Stimulated activated CD8-positive, alpha-beta memory T cell treated with anti-CD3 and anti-CD28 coated beads, Interleukin-7, amount 100 ng/mL, for 4 hours (primary cell): ENCODE measurements around the gene LMO1.

Experiments used
- DNase-seq, 2 donors: peaks; one replicate each; pipeline ENCODE4 v3.0.0-alpha.2; 2020; ENCODE audit warnings: low read depth in 2 of 2

The LMO1 gene

GRCh38 chr11:8263109-8263768, 439 bp downstream of the LMO1 start:
- DNase-seq, result no peak

GRCh38 chr11:8262552-8263108, 1.0 kb downstream of the LMO1 start:
- no peak for DNase-seq

DNA sequence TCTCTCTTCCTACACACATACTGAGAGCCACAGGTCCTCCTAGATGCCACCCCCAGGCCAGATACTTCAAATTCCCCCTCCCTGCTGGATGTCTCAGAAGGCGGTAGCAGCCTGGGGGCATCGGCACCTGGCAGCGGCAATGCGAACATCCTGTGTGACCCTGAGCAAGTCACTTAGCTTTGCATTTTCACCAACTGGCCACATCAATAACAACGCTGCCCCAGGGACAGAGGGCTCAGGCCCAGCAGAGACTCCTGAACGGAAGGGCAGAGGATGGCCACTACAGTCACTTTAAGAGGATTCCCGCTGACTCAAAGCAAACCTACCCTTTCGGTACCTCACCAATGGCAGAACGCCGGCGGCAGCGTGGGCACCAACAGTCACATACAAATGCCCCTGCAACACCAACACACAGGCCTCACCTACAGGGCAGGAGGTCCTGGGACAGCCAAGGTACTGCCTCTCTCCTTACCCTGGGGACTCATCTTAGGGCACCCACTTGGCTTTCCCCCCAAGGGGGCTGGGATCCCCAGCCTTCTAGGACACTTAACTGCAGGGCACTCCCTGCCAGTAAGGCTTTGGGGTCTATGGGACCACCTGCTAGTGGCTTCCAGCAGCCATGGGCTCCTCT, 1.6 kb downstream of the LMO1 start:
- no peak for DNase-seq

- no peak for DNase-seq
Observed at GRCh38 chr11:8261291-8261690, 2.4 kb downstream of the LMO1 start.

DNA sequence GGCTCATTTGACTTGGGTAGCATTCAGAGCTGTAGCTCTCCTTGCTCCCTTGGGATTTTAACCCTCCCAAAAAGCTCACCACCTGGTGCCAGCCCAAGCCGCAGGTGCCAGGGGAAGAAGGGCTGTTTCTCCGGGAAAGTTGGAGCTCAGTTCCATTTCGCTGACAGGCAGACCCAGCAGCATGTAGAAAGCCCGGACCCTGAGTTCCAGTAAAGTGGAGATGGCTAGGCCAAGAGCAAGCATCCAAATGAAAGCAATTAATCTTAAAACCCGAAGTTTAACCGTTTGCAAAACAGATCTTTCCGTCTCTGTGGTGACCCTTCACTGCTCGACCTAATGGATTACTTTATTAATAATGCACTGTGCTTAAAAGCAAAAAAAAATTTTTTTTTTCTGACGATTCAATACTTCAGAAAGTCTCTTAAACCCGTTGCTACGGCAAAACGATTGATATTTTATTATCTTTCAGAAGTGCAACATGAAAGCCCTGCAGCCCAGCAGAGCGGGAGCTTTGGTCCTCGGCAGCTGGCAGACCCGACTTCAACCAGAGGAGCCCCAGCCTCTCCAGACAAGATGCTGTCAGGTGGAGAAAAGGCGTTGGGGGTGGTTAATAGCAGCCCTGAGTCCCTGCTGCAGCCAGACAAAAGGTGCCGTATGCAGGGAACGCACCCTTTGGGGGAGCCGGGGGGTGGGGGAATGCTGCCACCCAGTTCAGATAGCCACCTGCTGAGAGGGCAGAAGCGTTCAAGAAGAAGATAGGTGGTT, 3.3 kb downstream of the LMO1 start:
- DNase-seq, result no peak

- DNase-seq, result no peak
Observed at GRCh38 chr11:8259306-8259959, 4.2 kb downstream of the LMO1 start.

DNA sequence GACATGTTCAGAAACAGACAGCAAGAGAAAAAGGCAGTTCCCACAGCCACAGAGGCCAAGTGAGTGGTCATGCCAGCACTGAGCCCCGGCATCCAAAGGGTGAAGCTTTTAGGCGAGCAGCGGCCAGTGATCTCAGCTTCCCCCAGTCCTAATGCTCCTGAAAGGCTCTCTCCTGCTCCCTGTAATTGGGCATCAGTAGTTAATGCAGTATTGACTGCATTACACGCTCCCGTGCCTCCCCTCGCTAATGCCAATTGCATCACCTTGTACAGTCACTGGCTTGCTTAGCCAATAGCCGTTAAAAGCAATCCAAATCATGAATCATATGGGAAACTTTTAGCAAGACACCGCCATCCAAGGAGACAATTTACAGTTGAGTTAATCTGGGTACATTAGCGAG, 4.9 kb downstream of the LMO1 start:
- DNase-seq, result no peak

GRCh38 chr11:8258289-8258688, 5.4 kb downstream of the LMO1 start:
- no peak for DNase-seq

DNA sequence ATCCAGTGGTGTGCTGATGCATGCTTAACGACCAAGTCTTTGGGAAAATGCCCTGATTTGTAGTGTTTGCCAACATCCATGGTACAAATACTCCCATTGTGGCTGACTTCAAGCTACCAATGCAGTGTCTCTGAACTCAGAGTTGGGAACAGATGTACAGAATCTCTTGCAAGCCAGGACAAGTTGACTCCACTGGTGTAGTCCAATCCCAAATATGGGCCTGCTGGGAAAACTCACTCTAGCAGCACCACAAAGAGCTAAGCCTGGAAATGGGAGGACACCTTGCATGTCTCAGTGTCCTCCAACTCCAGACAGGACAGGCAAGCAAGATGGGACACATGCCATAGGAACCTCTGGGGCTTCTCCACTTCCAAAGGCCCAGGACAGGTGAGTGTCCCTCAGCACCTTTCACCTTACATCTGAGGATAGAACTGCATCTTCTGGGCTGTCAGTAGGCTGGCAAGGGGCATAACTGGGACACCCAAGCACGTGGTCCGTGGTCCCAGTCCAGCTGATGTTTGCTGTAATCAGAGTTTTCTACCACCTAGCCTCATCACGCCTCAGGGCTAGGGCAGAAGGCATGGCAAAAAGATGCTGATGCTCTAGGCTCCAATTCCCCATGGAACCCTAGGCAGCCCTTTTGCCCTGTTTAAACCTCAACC, 6.5 kb downstream of the LMO1 start:
- no peak for DNase-seq

DNA sequence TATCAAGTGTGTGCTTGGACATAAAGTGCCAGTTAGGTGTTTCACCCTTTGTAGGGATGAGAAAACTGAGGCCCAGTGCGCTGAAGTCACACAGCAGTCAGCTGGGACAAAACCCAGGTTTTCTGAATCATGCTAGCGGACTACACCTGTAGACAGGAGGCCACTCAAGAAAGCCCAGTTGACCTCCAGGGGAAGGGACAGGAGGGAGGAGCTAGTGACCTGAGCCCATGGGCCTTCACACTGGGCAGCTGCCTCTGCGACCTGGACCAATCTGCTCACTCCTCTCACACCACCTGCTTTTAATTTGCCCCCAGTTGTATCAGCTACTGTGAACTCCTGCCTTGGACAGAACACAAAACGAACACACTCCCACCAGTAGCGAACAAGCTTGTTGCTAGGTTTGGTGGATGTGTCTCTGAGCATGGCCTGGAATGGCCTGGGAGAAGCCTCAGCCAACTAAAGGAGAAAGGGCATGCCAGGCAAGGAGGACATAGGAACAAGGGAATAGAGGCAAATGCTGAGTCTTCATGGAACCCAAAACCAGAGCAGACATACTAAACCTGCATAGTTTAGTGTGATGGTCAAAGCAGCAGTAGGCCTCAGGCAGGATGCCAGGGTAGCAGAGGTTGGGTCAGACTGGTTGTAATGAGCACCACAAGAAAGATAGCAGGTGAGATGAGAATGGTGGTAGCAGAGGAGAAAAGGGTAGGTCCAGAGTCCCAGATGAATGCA, 7.2 kb downstream of the LMO1 start:
- DNase-seq, result no peak

- no peak for DNase-seq
Observed at GRCh38 chr11:8253566-8253965, 10.1 kb downstream of the LMO1 start.

DNA sequence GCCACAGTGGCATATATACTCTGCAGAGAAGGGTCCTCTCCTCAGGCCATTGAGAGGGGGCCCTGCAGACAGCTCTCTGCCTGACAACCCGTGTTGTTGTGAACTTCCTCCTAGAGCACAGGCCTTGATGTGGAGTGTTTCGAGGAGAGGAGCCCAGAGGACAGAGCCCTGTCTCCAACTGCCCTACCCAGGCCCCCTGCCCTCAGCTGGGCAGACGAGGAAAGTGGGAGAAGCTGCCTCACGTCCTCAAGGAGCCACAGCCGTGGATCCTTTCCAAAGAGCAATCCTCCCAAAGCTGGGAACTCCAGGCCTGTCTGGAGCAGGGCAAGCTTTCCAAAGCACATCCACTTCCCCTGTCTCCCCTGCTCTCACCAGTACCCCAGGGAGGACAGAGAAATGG, 10.7 kb downstream of the LMO1 start:
- DNase-seq, result no peak

DNA sequence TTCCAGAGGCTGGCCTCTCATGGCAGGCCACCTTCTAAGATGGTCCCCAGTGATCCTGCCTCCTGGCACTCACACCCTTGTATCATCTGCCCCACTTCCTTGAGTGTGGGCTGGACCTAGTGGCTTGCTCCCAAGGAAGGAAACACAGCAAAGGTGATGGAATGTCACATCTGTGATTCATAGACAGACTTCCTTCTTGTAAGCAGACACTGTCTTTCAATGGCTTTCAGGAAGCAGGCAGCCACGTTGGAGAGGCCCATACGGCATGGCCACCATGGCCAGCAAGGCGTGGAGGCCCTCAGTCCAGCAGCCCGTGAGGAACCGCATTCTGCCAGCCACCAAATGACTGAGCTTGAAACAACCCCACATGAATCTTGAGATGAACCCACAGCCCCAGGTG, 11.3 kb downstream of the LMO1 start:
- no peak for DNase-seq

DNA sequence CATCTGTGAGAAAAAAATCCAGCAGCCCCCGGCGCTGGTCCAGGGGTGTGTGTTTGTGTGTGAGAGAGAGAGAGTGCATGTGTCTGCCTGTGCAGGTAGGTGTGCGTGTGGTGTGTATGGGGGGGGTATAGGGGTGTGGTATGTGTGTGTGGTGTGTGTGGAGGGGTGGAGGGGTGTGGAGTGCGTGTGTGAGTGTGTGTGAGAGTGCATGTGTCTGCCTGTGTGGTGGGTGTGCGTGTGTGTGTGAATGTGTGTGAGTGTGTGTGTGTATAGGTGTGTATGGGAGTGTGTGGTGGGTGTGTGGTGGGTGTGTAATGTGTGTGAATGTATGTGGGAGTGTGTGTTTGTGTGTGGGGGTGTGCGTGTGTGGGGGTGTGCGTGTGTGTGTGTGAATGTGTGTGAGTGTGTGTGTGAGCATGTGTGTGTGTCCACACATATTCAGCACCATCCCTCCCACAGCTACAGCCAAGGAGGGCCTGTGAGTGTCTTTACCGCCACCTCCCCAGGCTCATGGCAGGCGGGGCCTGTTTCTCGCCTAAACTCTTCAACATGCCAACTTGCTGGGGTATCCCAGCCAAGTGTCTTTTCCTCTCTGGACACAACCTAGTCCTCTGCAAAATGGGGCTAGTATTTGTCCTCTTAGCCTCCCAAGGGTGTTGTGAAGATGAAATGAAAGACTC, 11.9 kb downstream of the LMO1 start:
- no peak for DNase-seq

GRCh38 chr11:8250981-8251615, 12.6 kb downstream of the LMO1 start:
- DNase-seq, result no peak

- DNase-seq, result no peak
Observed at GRCh38 chr11:8250434-8250833, 13.2 kb downstream of the LMO1 start.

GRCh38 chr11:8249482-8249881, 14.2 kb downstream of the LMO1 start:
- no peak for DNase-seq

GRCh38 chr11:8248786-8249185, 14.9 kb downstream of the LMO1 start:
- no peak for DNase-seq

- no peak for DNase-seq
Observed at GRCh38 chr11:8247312-8247711, 16.4 kb downstream of the LMO1 start.

- no peak for DNase-seq
Observed at GRCh38 chr11:8243458-8243857, 20.2 kb downstream of the LMO1 start.
